ENCODE results near the gene ETF1.
"Not testable (repeated sequence)": the region's sequence is repeated elsewhere in the genome, so short reads cannot be mapped to it uniquely, and the experiment has no call there.

The ETF1 gene

GRCh38 chr5:138529812-138530211 lies 13.2 kb downstream of the ETF1 start:
- in situ Hi-C loops (cut with MboI; ENCODE audit: low sequenced_read_pairs), result no loop called here

- in situ Hi-C loops (cut with MboI; ENCODE audit: low sequenced_read_pairs), result no loop called here
Measured at GRCh38 chr5:138528744-138529469, 14.1 kb downstream of the ETF1 start.

DNA sequence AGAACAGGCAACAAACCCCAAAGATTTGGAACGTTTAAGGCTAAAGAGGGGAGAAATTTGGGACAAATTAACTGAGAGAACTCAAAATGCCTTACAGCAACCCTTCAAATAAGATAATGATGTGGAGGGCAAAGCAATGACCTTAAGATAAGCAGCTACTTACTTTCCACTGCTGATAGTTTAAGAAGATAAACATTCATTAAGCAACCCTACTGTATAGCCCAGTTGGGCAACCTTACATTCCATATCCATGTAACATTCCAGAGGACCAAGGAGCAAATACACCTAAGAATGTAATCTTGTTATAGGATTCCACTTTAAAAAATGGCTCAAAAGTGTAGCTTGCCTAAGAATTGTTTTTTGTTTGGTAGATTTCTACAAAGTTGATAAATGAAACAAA lies 14.8 kb downstream of the ETF1 start:
- in situ Hi-C loops (cut with MboI; ENCODE audit: low sequenced_read_pairs), result no loop called here

GRCh38 chr5:138527170-138527569 lies 15.9 kb downstream of the ETF1 start:
- in situ Hi-C loops (cut with MboI; ENCODE audit: low sequenced_read_pairs), result no loop called here

- in situ Hi-C loops (cut with MboI; ENCODE audit: low sequenced_read_pairs), result no loop called here
Measured at GRCh38 chr5:138523406-138523805, 19.6 kb downstream of the ETF1 start.

GRCh38 chr5:138520971-138521370 lies 22.1 kb downstream of the ETF1 start:
- in situ Hi-C loops (cut with MboI; ENCODE audit: low sequenced_read_pairs), result no loop called here

DNA sequence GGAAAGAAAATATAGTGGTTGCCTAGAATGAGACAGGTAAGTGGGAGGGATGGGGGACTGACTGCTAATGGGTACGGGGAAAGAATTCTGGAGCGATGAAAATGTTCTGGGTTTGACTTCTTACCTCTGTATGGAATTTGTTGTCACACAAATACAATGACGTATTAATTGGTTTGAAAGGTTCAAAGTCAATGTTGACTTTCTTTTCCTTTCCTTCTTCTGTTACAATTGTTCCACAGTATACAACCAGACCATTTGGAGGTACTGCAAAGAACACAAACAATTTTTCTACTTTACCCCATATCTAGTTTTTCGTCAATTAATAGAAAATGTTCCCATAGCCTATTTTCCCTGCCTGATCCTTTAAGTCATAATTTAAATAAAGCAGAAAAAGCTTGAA lies 25.6 kb downstream of the ETF1 start:
- in situ Hi-C loops (cut with MboI; ENCODE audit: low sequenced_read_pairs), result no loop called here

DNA sequence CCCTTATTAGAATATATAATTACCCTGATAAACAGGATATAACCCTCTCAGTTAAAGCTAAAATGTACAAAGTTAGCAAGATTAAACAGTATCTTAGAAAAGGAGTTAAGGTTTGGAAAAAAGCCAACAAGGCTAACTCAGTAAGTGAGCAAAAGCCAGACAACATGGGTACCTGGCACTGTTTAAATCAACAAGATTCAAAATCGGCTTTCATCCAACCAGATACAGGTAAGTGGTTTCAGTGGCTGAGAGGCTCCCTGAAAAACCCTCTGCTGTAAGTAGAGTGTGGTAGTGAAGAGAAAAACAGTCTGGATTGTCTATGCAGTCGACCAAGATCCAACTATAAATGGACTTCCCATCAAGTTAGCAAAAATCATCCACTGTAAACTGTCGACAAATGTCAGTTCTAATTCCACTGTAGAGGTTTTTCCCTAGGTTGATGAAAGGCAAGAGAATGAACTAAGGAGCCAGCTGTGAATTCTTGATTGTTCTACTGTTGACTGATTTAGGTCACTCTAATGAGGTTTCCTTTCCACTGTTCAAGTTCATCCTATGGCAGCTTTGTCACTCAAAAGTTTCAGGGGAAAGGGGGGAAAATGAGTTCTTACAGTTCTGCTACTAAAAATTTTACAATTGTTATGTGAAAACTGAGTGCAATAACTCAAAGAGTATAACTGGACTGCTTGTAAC lies 27.3 kb downstream of the ETF1 start:
- in situ Hi-C loops (cut with MboI; ENCODE audit: low sequenced_read_pairs), result no loop called here

GRCh38 chr5:138514021-138514420 lies 29.0 kb downstream of the ETF1 start:
- in situ Hi-C loops (cut with MboI; ENCODE audit: low sequenced_read_pairs), result no loop called here

- in situ Hi-C loops (cut with MboI; ENCODE audit: low sequenced_read_pairs), result no loop called here
Measured at GRCh38 chr5:138508958-138509357, 34.1 kb downstream of the ETF1 start.

DNA sequence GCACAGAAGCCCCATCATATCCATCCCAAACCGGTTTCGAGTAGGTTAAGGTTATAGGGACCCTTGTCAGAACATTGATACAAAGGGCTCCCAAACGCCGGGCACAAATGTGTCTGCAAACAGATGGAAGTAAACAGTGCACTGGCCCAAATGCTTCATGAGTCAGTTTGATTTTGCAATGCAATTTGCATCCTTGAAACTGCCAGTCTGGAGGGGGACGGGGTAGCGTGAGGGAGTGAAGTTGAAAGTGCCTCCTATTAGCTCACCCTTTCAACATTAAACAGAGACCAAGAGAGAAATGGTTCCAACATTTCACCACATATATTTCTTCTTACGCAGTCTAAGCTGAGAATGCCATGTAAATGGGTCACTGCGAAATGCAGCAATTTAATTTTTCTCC lies 35.6 kb downstream of the ETF1 start:
- in situ Hi-C loops (cut with MboI; ENCODE audit: low sequenced_read_pairs), result not testable (repeated sequence)

DNA sequence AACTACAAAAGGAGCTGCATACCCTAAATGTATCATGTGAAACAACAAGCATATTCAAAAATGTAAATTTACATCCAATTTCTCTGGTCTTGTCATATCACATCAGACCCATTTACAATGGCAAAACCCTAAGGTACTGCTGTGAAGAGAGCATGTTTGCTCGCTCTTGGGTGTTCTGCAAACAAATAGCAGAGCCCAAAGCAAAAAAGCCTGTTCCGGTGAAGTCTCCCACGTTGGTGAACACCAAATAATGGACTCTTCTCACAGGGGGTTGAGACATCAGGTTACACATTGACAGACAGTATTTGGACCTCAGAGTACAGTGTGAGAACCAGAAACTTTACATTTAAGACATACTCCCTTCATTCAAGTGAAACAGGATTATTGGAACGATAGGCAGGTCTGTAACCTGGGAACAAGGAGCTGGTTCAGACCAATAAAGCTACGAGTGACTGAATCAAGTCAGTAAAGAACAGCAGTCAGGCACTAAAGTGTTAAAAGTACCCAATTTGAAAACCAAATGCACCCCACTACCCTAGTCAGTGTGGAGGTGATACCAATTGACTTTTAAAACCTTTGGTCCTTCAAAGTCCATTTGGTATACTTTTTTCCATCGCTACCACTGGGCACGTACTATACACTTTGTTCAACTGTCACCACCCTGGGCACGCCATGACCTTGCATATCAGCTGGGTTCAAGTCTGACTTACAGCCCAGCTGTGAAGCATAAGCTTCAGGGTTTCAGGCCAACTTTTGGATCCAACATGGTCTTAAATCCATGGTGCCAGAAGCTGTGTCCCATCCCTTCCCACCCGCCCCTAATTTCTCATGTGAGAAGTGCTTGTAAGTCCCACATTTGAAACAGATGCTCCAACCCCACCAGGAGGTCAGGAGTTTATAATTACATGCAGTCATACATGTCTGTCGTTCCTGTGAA lies 36.4 kb downstream of the ETF1 start:
- in situ Hi-C loops (cut with MboI; ENCODE audit: low sequenced_read_pairs), result no loop called here

GRCh38 chr5:138504799-138505198 lies 38.2 kb downstream of the ETF1 start:
- in situ Hi-C loops (cut with MboI; ENCODE audit: low sequenced_read_pairs), result no loop called here

DNA sequence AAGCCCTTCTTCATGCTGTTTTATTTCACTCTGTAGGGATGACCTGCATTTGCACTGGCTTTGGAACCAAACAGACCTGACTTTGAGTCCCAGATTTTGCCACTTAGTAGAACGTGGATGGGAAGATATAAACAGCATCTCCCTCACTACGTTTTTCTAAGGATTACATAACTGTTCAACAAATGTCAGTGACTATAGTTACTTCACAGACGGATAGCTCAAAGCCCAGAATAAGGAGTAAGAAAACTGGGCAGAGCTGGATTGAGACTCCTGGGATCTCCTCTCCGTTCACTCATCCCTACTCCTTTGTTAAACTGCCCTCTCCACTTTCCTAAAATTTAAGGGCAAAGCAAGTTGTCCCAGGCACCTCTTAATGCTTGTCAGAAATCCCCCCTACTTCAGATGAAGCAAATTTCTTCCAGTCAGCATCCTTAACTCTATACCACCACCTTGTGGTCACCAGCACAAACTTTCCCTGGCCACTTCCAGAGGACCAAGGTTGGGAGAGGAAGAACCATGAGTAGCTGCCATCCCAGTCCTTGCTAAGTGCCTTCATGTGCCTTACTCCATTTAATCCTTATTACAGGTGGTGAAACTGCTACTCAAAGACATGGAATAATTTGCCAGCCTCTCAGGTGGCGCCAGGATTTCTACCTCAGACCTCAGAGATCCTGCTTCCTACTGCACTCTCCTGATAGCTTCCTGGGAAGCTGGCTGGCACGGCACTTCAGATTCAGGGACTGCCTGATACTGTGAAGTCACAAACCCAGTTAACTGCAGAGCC lies 39.4 kb downstream of the ETF1 start:
- in situ Hi-C loops (cut with MboI; ENCODE audit: low sequenced_read_pairs), result no loop called here

- in situ Hi-C loops (cut with MboI; ENCODE audit: low sequenced_read_pairs), result no loop called here
Measured at GRCh38 chr5:138502521-138502920, 40.5 kb downstream of the ETF1 start.

DNA sequence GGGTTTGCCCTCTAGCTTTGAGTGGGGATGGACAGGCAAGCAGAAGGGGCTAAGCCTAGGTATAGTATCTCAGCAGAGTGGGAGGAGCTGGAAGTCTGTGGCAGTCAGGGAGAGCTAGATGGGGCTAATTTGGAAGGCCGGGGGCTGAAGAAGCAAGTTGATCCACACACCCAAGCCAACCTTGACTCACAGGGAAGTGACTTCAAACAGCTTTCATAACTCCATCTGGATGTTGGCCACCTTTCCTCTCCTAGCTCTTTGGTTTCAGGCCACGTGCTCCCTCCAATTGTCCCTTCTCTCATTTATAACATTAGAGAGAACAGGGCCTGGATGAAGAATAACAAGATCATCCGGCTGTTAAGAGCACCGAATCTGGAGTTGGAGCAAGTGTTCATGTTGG lies 40.9 kb downstream of the ETF1 start:
- in situ Hi-C loops (cut with MboI; ENCODE audit: low sequenced_read_pairs), result no loop called here

- in situ Hi-C loops (cut with MboI; ENCODE audit: low sequenced_read_pairs), result no loop called here
Measured at GRCh38 chr5:138498376-138498775, 44.7 kb downstream of the ETF1 start.

DNA sequence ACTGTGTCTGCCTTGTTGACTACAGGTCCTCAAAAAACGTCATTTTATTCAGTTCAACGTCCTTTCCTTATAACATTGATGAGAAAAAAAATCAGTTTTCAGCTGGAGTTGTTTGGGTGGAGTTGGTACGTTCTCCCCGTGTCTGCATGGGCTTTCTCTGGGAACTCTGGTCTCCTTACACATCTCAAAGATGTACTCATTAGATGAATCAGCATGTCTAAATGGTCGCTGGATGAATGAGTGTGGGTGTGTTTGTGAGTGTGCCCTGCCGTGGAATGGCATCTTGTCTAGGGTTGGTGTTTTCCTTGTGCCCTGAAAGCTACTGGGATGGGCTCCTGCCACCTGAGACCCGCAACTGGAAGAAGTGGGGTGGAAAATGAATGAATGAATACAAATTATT lies 47.7 kb downstream of the ETF1 start:
- in situ Hi-C loops (cut with MboI; ENCODE audit: low sequenced_read_pairs), result no loop called here

GRCh38 chr5:138492560-138493045 lies 50.4 kb downstream of the ETF1 start:
- in situ Hi-C loops (cut with MboI; ENCODE audit: low sequenced_read_pairs), result no loop called here

DNA sequence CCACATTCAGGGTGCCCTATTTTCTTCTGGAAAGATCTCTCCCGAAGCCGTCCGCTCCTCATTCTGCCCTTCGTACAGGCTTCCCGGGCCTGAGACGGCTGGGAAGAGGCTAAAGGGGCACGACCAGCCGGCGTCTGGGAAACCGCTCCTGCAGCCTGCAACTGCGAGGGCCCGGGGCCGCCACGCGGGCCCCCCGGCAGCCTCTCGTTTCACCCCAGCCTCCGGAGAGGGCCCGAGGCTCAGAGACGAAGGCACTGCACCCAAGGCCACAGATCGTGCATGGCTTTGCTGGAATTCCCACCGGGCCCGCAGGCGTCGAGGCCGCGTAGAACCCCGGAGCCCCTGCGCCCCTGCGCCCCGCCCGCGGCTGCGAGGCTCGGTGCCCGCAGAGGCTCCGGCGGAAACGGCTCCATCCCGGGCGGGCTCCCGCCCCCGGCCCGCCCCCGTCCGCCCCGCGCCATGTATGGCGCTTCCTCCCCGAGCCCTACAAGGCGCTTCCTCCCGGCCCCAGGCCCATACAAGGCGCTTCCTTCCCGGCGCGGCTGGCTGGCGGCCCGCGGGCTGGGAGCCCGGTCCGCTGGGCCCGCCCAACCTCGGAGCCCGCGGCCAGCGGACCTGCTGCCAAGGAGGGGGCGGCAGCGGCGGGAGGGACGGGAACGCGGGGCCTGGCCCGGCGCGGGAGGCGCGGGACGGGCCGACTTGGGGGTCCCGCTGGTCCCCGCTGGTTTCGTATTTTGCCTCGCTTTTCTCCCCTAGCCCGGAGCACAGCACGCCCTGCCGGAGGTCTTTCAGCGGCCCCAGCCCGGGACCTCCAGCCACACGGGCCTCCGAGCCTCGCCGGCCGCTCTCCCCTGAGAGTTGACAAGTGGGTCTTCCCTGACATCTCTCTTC lies 51.1 kb downstream of the ETF1 start:
- in situ Hi-C loops (cut with MboI; ENCODE audit: low sequenced_read_pairs), result no loop called here

All from HL-60/S4 treated with retinoic acid at 250 ng/mL for 4 days and 3 days (cell line).